Retinal pigment epithelial cell (primary cell): ENCODE data around the gene ANKRD29.
A peak's percentile ranks its signal among the peaks of the same experiment; 100 is the strongest.

ENCODE experiments used
- DNase-seq: peaks from one replicate; pipeline ENCODE4 v3.0.0-alpha.2; 2010; ENCODE audit warnings: low read depth
- H3K4me3 ChIP-seq: 2 replicates; pipeline ENCODE4 v1.5.1; 2011; ENCODE audit warnings: mild to moderate bottlenecking, low read length, control low read depth, moderate library complexity
- TF ChIP-seq, protein P1 (sequence below): conservative IDR thresholded peaks from 2 replicates; pipeline ENCODE4 v1.5.1; 2011; ENCODE audit warnings: low read depth, low read length, control low read depth, inconsistent platforms

Gene ANKRD29

DNA sequence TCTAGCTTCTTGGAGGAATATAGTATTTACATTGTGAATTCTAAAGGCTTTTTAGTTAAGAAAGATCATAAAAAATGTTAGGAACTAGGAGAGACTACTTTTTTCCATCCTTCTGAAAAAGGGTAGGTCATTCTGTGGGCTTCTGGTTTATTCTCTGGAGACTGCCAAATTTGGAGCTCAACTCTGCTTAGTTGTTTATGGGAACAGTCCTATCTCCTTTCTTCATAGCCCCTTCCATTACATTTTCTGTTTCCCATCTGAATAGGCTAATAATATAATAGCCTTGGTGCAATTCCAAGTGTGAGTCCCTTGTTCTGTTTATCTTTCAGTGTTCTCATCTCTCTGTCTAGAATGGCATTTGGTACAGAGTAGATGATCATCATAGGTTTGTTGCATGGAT lies 42.1 kb upstream of the ANKRD29 start:
- H3K4me3 ChIP-seq: no peak overlapping the region
- TF ChIP-seq, protein P1, sequence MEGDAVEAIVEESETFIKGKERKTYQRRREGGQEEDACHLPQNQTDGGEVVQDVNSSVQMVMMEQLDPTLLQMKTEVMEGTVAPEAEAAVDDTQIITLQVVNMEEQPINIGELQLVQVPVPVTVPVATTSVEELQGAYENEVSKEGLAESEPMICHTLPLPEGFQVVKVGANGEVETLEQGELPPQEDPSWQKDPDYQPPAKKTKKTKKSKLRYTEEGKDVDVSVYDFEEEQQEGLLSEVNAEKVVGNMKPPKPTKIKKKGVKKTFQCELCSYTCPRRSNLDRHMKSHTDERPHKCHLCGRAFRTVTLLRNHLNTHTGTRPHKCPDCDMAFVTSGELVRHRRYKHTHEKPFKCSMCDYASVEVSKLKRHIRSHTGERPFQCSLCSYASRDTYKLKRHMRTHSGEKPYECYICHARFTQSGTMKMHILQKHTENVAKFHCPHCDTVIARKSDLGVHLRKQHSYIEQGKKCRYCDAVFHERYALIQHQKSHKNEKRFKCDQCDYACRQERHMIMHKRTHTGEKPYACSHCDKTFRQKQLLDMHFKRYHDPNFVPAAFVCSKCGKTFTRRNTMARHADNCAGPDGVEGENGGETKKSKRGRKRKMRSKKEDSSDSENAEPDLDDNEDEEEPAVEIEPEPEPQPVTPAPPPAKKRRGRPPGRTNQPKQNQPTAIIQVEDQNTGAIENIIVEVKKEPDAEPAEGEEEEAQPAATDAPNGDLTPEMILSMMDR: no peak
- no peak for DNase-seq

DNA sequence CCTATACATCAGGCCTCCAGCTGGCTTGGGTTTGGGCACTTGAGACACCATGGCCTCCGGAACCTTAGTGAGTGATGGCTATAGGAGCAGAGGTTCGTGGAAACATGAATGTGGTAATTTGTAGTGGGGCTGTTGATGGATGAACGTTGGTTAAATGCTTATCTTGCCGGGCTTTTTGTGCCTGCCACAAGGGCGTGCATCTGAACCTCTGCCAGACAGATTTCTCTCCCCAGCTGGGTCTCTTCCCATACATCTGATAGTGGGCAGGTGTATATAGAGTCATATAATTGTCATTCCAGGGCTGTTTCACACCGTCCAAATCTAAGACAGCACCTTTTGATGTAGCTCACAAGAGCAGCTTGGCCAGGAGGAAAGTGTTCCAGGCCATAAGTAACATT lies 41.3 kb upstream of the ANKRD29 start:
- TF ChIP-seq, protein P1: no peak
- no peak overlapping the region for H3K4me3 ChIP-seq

DNA sequence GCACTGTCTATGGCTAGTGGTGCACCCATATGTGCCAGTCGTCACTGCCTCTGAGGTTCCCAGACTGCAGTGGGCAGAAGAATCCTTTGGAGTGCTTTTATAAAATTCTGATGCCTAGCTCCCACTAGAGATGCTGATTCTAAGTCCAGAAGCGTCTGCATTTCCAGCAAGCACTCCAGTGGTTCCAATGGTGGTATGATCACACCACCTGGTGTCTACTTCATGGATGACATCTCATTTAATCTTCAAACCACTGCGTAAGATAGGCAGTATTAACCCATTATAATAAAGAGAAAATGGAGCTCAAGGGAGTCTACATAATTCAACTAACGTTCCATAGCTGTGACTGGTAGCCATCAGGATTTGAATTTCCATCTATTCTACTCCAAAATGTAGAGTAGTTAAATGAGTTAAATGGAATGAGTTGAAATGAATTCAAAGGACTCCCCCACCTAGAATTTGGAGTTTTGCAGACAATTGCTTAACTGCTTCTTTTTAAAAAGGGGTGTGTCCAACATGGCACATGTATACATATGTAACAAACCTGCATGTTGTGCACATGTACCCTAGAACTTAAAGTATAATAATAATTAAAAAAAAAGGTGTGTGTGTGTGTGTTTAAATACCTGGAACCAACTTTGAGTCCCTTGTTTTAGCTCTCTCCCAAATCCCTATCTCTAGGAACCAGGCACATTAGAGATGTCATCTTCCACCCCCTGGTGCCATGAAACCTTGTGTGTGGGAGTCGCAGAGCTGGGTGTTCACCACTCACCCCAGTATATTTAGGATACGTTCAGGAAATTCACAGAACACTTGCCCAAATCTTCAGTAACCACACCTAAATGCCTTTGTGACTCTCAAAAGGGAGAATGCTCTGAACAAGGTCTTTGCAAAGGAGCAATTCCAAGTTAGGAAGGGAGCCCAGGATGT lies 40.6 kb upstream of the ANKRD29 start:
- no peak overlapping the region for H3K4me3 ChIP-seq
- no peak for DNase-seq
- TF ChIP-seq, protein P1: peak; percentile 47

More for the DNA sequence above, 41.3 kb upstream of the ANKRD29 start:
- DNase-seq: no peak

DNA sequence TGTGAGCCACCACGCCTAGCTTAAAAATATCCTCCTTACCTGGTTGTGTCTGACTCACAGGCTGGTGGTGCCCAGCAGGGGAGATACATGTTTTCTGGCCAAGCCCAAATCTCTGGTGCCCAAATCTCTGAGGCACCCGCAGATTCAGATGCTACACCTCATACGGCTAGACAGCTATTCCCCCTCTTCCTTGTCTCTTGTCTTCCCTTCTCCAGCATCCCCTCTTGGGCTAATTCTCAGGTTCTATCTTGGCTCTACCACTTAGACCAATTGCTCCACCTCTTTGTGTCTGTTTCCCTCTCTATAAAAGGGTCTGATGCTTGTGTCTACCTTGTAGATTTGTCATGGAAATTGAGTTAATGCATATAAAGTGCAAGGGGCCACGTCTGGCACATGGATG lies 39.9 kb upstream of the ANKRD29 start:
- TF ChIP-seq, protein P1: no peak
- DNase-seq: no peak
- no peak overlapping the region for H3K4me3 ChIP-seq

DNA sequence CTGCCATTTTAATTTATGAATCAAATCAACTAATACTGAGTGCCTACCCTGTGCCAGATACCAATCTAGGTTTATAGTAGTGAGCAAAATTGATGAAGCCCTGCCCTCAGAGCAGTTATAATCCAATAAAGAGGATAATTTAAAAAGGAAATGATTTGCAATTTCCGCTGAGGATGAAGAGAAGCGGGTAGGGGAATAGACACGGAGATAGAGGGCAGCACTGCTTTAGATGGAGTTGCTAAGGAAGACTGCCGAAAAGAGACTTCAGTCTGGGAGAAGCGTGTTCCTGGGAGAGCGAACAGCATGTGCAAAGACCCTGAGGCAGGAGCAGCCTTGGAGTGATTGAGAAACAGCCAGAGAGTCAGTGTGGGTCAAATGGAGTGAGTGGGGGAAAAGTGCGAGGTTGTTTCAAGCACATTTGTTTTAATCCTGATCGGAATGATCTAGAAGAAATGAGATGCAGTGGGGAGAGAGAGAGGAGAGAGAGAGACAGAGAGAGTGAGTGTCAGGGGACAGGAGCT lies 38.9 kb upstream of the ANKRD29 start:
- TF ChIP-seq, protein P1: no peak
- H3K4me3 ChIP-seq: no peak overlapping the region

DNA sequence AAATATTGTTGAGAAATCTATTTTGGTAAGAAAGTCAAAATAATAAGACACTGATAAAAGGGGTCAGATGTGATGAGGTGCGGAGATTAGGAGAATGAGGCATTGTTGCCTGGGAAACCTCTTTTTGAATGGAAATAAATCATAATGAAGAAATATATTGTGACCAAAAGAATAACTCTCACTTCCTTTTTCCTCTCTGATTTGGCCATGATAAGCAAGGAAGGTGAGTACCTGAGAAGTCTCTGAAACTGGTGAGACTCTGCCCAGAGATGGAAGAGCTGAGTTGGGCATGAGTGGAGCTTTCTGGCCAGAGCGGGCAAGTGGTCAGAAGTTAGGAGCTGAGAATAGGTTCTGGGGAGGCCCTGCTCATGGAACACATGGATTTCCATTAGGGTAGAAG lies 38.3 kb upstream of the ANKRD29 start:
- no peak for DNase-seq
- TF ChIP-seq, protein P1: no peak
- no peak overlapping the region for H3K4me3 ChIP-seq

More for the DNA sequence above, 38.9 kb upstream of the ANKRD29 start:
- DNase-seq: no peak
